Hindlimb muscle (tissue), 1 donor: ENCODE data around the gene AP2B1. TPM values are rescaled to one million over a fixed set of nuclear protein-coding genes. Genes with fewer than 3 reads are reported as not detected.
"Not testable (repeated sequence)": the region's sequence is repeated elsewhere in the genome, so short reads cannot be mapped to it uniquely, and the experiment has no call there.

Source experiments
- DNase-seq: peaks from one replicate; pipeline ENCODE4 v3.0.0-alpha.2; 2013
- polyA plus RNA-seq: library from polyadenylated mRNA; unstranded; fragments of 120-200 nt; gene quantifications from one replicate; pipeline ENCODE4 v1.2.1, GENCODE V29; 2013; ENCODE audit not compliant: insufficient read length

Gene AP2B1
- polyA plus RNA-seq, 1 donor = 74.1 TPM

- DNase-seq = no peak
Measured at GRCh38 chr17:35750526-35751395, 163.6 kb downstream of the AP2B1 start.

- DNase-seq = not testable (repeated sequence)
Measured at GRCh38 chr17:35751541-35751940, 164.4 kb downstream of the AP2B1 start.

GRCh38 chr17:35752471-35752870 lies 165.3 kb downstream of the AP2B1 start:
- DNase-seq = no peak

GRCh38 chr17:35752945-35753764 lies 166.0 kb downstream of the AP2B1 start, which contains the start of gene GAS2L2:
Gene GAS2L2 (minus strand): TSS chr17:35753239. CDS start chr17:35752850, 389 bp downstream.
- no peak for DNase-seq

- no peak for DNase-seq
Measured at GRCh38 chr17:35757243-35757642, 170.1 kb downstream of the AP2B1 start.

- DNase-seq = no peak
Measured at GRCh38 chr17:35760587-35760986, 173.5 kb downstream of the AP2B1 start, which contains the start of gene C17orf50. Gene C17orf50 (plus strand): TSS chr17:35760887. CDS start chr17:35760942, 55 bp downstream.

- no peak for DNase-seq
Measured at GRCh38 chr17:35761601-35762000, 174.5 kb downstream of the AP2B1 start.

GRCh38 chr17:35763767-35764122 lies 176.6 kb downstream of the AP2B1 start:
- no peak for DNase-seq

GRCh38 chr17:35764123-35764991 lies 177.2 kb downstream of the AP2B1 start:
- peak; percentile 90 for DNase-seq

- no peak for DNase-seq
Measured at GRCh38 chr17:35765086-35765710, 178.1 kb downstream of the AP2B1 start.

GRCh38 chr17:35765756-35766488 lies 178.8 kb downstream of the AP2B1 start:
- no peak for DNase-seq

GRCh38 chr17:35766489-35766877 lies 179.4 kb downstream of the AP2B1 start:
- DNase-seq = no peak

GRCh38 chr17:35766903-35767510 lies 179.9 kb downstream of the AP2B1 start:
- DNase-seq = peak; percentile 23

- no peak for DNase-seq
Measured at GRCh38 chr17:35768797-35769196, 181.7 kb downstream of the AP2B1 start.

GRCh38 chr17:35769895-35770486 lies 182.9 kb downstream of the AP2B1 start:
- no peak for DNase-seq

GRCh38 chr17:35773129-35773528 lies 186.0 kb downstream of the AP2B1 start:
- DNase-seq = no peak

- DNase-seq = no peak
Measured at GRCh38 chr17:35773679-35774425, 186.7 kb downstream of the AP2B1 start.

- DNase-seq = no peak
Measured at GRCh38 chr17:35774499-35774898, 187.4 kb downstream of the AP2B1 start.

GRCh38 chr17:35775039-35775438 lies 187.9 kb downstream of the AP2B1 start:
- no peak for DNase-seq

GRCh38 chr17:35775583-35775982 lies 188.5 kb downstream of the AP2B1 start:
- no peak for DNase-seq
